Effector memory CD4-positive, alpha-beta T cell (primary cell): ENCODE measurements around the gene CNTN3.

Experiments
- DNase-seq, 3 donors: peaks; one replicate each; pipeline ENCODE4 v3.0.0-alpha.2; 2020
- H3K27ac ChIP-seq: 2 replicates; pipeline ENCODE4 v1.7.0; 2013; ENCODE audit warnings: mild to moderate bottlenecking, low read length, moderate library complexity; ENCODE audit not compliant: insufficient read depth, poor library complexity, severe bottlenecking
- H3K27me3 ChIP-seq: replicated peaks from 2 replicates; pipeline ENCODE4 v1.7.0; 2013; ENCODE audit warnings: mild to moderate bottlenecking, low read length; ENCODE audit not compliant: insufficient read depth, control insufficient read depth, poor library complexity, severe bottlenecking
- H3K36me3 ChIP-seq: 2 replicates; pipeline ENCODE4 v1.7.0; 2013; ENCODE audit warnings: mild to moderate bottlenecking, low read length, moderate library complexity; ENCODE audit not compliant: control insufficient read depth, insufficient read depth
- H3K4me1 ChIP-seq: 2 replicates; pipeline ENCODE4 v1.7.0; 2013; ENCODE audit warnings: low read length, mild to moderate bottlenecking; ENCODE audit not compliant: control insufficient read depth, insufficient read depth, poor library complexity, severe bottlenecking
- H3K4me3 ChIP-seq: 2 replicates; pipeline ENCODE4 v1.7.0; 2013; ENCODE audit warnings: low read length, low read depth, mild to moderate bottlenecking; ENCODE audit not compliant: insufficient read depth, poor library complexity, severe bottlenecking
- H3K9me3 ChIP-seq: 2 replicates; pipeline ENCODE4 v1.7.0; 2013; ENCODE audit warnings: mild to moderate bottlenecking, low read length, moderate library complexity; ENCODE audit not compliant: control insufficient read depth

The CNTN3 gene

GRCh38 chr3:74592359-74592758 lies 22.1 kb downstream of the CNTN3 start:
- Histone ChIP-seq H3K4me3 (no peak overlapping the region), H3K36me3 (no peaks in the 10 kb centered on the region), H3K27me3 (no peaks in the 10 kb centered on the region), H3K27ac (no peak overlapping the region), H3K9me3 (no peaks in the 10 kb centered on the region), H3K4me1 (no peaks in the 10 kb centered on the region)
- DNase-seq: no peak

DNA sequence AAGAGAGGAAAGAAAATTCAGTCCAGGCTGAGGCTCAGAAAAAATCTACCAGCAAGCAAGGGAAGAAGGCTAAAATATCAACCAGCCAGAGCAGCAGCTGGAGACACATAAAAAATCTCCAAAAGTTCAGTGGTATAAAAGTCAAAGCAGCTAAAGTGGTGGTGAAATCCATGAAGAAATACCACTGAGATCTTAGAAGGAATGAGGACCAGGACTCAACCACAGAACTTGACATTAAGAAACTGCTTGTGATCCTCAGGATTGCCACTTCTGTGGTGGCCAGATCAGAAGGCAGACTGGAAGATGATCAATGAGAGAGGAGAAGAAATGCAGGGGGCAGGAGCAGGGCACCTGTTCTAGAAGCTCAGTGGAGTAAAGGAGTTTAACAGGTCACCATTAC lies 22.5 kb downstream of the CNTN3 start:
- Histone ChIP-seq H3K27ac (no peak overlapping the region), H3K27me3 (no peaks in the 10 kb centered on the region), H3K4me1 (no peaks in the 10 kb centered on the region), H3K36me3 (no peaks in the 10 kb centered on the region), H3K9me3 (no peaks in the 10 kb centered on the region), H3K4me3 (no peak overlapping the region)
- no peak for DNase-seq

- Histone ChIP-seq H3K27ac (no peak overlapping the region), H3K4me3 (no peak overlapping the region), H3K9me3 (no peaks in the 10 kb centered on the region), H3K4me1 (no peaks in the 10 kb centered on the region), H3K27me3 (no peaks in the 10 kb centered on the region), H3K36me3 (no peaks in the 10 kb centered on the region)
- DNase-seq: no peak
These were observed 23.1 kb downstream of the CNTN3 start for GRCh38 chr3:74591342-74591741.

- H3K4me3 ChIP-seq: no peak overlapping the region
- H3K27me3 ChIP-seq: no peaks in the 10 kb centered on the region
- no peaks in the 10 kb centered on the region for H3K4me1 ChIP-seq
- no peak overlapping the region for H3K27ac ChIP-seq
- H3K9me3 ChIP-seq: no peaks in the 10 kb centered on the region
- no peaks in the 10 kb centered on the region for H3K36me3 ChIP-seq
- no peak for DNase-seq
These were observed 23.7 kb downstream of the CNTN3 start for GRCh38 chr3:74590620-74591262.

DNA sequence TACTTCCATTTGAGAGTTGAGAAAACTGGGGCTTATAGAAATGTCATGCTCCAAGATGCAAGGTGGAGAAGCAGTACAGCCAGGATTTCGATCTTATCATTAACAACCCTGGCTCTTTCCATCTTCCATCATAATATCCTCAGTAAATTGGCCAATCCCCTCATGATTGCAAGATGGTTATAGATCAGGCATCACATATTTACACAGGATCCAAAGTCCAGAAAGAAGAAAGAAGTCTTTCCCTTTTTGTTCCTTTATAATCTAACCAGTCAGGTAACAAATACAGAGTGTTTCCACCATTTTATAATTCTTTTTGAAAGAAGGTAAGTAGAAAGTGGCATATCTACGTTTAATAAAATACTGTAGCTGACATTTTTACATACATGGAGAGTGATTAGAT lies 29.7 kb downstream of the CNTN3 start:
- Histone ChIP-seq H3K9me3 (no peaks in the 10 kb centered on the region), H3K27me3 (no peaks in the 10 kb centered on the region), H3K4me1 (no peaks in the 10 kb centered on the region), H3K27ac (no peak overlapping the region), H3K36me3 (no peaks in the 10 kb centered on the region), H3K4me3 (no peak overlapping the region)
- DNase-seq: no peak

- no peaks in the 10 kb centered on the region for H3K4me1 ChIP-seq
- no peak overlapping the region for H3K4me3 ChIP-seq
- no peaks in the 10 kb centered on the region for H3K9me3 ChIP-seq
- no peaks in the 10 kb centered on the region for H3K27me3 ChIP-seq
- H3K27ac ChIP-seq: no peak overlapping the region
- no peaks in the 10 kb centered on the region for H3K36me3 ChIP-seq
- DNase-seq: no peak
These were observed 31.5 kb downstream of the CNTN3 start for GRCh38 chr3:74582982-74583381.

DNA sequence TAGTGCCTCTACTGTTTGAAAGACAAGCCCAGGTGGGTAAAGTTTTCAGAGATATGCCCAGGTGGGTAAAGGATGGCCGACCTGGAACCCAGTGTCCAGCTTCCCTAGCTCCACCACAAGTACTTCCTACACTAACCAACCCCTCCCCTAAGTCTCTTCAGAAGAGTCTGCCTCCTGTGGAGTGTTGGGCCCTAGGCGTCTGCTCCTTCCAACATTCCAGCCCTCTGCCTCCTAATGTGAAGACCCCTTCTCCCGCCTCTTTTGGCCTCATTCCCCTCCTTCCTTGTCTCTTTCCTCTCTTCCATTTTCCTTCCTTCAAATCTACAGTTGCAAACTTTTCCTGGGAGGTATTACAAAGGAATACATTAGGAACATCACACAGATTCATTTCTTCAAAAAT lies 38.6 kb downstream of the CNTN3 start:
- H3K27me3 ChIP-seq: no peaks in the 10 kb centered on the region
- H3K4me1 ChIP-seq: no peaks in the 10 kb centered on the region
- DNase-seq: no peak
- no peak overlapping the region for H3K4me3 ChIP-seq
- H3K27ac ChIP-seq: no peak overlapping the region
- H3K36me3 ChIP-seq: no peaks in the 10 kb centered on the region
- H3K9me3 ChIP-seq: no peaks in the 10 kb centered on the region

GRCh38 chr3:74571118-74571517 lies 43.3 kb downstream of the CNTN3 start:
- H3K27me3 ChIP-seq: no peaks in the 10 kb centered on the region
- H3K4me1 ChIP-seq: no peaks in the 10 kb centered on the region
- no peak overlapping the region for H3K27ac ChIP-seq
- no peak overlapping the region for H3K4me3 ChIP-seq
- no peaks in the 10 kb centered on the region for H3K9me3 ChIP-seq
- DNase-seq: no peak
- H3K36me3 ChIP-seq: no peaks in the 10 kb centered on the region
